ENCODE data around the gene KCNIP4. TPM values are rescaled to one million over a fixed set of nuclear protein-coding genes. Genes with fewer than 3 reads are reported as not detected.
"Not testable (repeated sequence)": the region's sequence is repeated elsewhere in the genome, so short reads cannot be mapped to it uniquely, and the experiment has no call there.

Gene KCNIP4
- not detected in 2 replicates for total RNA-seq

- DNase-seq (no peak), ATAC-seq (ENCODE audit: low read depth) (no peak)
- Mint-ChIP-seq H3K27me3 (peaks cover 6% of the 10 kb centered on the region), H3K4me1 (no peaks in the 10 kb centered on the region), H3K36me3 (ENCODE audit: low read depth) (no peaks in the 10 kb centered on the region), H3K4me3 (no peak within 1 kb of the TSS), H3K27ac (no peak within 1 kb of the TSS), H3K9me3 (no peaks in the 10 kb centered on the region)
- ChIA-PET CTCF (no interaction called here), POLR2A (no interaction called here)
- TF ChIP-seq CTCF (IDR thresholded peaks at IDR 0.05) = no peak
- intact Hi-C loops (cut with micrococcal nuclease) = no loop called here
These were observed at the start of gene KCNIP4 for GRCh38 chr4:21948347-21949072. Gene KCNIP4, minus strand, starts transcription at chr4:21948772.

GRCh38 chr4:21996618-21997017, 48.0 kb upstream of the KCNIP4 start:
- intact Hi-C loops (cut with micrococcal nuclease) = not testable (repeated sequence)

GRCh38 chr4:21992330-21992729, 43.8 kb upstream of the KCNIP4 start:
- TF ChIP-seq CTCF (IDR thresholded peaks at IDR 0.05) = no peak
- no peaks in the 10 kb centered on the region for H3K4me1 Mint-ChIP-seq
- H3K27me3 Mint-ChIP-seq = no peaks in the 10 kb centered on the region
- no peaks in the 10 kb centered on the region for H3K36me3 Mint-ChIP-seq (ENCODE audit: low read depth)
- H3K4me3 Mint-ChIP-seq = no peak overlapping the region
- CTCF ChIA-PET = no interaction called here
- POLR2A ChIA-PET = no interaction called here
- ATAC-seq (ENCODE audit: low read depth) (no peak), DNase-seq (no peak)
- H3K27ac Mint-ChIP-seq = no peak overlapping the region
- peaks cover 2% of the 10 kb centered on the region for H3K9me3 Mint-ChIP-seq
- intact Hi-C loops (cut with micrococcal nuclease) = no loop called here

More at GRCh38 chr4:21996618-21997017, 48.0 kb upstream of the KCNIP4 start:
- H3K4me3 Mint-ChIP-seq; H3K27me3 Mint-ChIP-seq; DNase-seq; H3K9me3 Mint-ChIP-seq; H3K36me3 Mint-ChIP-seq (ENCODE audit: low read depth); H3K27ac Mint-ChIP-seq; ATAC-seq (ENCODE audit: low read depth); H3K4me1 Mint-ChIP-seq; POLR2A ChIA-PET; CTCF ChIA-PET: not testable (repeated sequence)

GRCh38 chr4:21991562-21991961, 43.0 kb upstream of the KCNIP4 start:
- CTCF ChIA-PET = no interaction called here
- ATAC-seq (ENCODE audit: low read depth) = no peak

GRCh38 chr4:21991050-21991449, 42.5 kb upstream of the KCNIP4 start:
- Mint-ChIP-seq H3K9me3 (peaks cover 2% of the 10 kb centered on the region), H3K4me1 (no peaks in the 10 kb centered on the region)
- TF ChIP-seq CTCF (IDR thresholded peaks at IDR 0.05) = no peak

More at GRCh38 chr4:21991562-21991961, 43.0 kb upstream of the KCNIP4 start:
- no peak for DNase-seq
- POLR2A ChIA-PET = no interaction called here
- Mint-ChIP-seq H3K9me3 (peaks cover 2% of the 10 kb centered on the region), H3K27me3 (no peaks in the 10 kb centered on the region), H3K27ac (no peak overlapping the region), H3K36me3 (ENCODE audit: low read depth) (no peaks in the 10 kb centered on the region), H3K4me1 (no peaks in the 10 kb centered on the region), H3K4me3 (no peak overlapping the region)
- intact Hi-C loops (cut with micrococcal nuclease) = no loop called here
- TF ChIP-seq CTCF (IDR thresholded peaks at IDR 0.05) = no peak

GRCh38 chr4:21989351-21989750, 40.8 kb upstream of the KCNIP4 start:
- intact Hi-C loops (cut with micrococcal nuclease) = no loop called here
- DNase-seq (no peak), ATAC-seq (ENCODE audit: low read depth) (no peak)
- no peaks in the 10 kb centered on the region for H3K36me3 Mint-ChIP-seq (ENCODE audit: low read depth)
- no peak overlapping the region for H3K27ac Mint-ChIP-seq
- ChIA-PET CTCF (no interaction called here), POLR2A (no interaction called here)
- H3K4me1 Mint-ChIP-seq = no peaks in the 10 kb centered on the region
- TF ChIP-seq CTCF (IDR thresholded peaks at IDR 0.05) = no peak
- no peaks in the 10 kb centered on the region for H3K27me3 Mint-ChIP-seq
- no peak overlapping the region for H3K4me3 Mint-ChIP-seq
- H3K9me3 Mint-ChIP-seq = no peaks in the 10 kb centered on the region

More at GRCh38 chr4:21991050-21991449, 42.5 kb upstream of the KCNIP4 start:
- no peak overlapping the region for H3K4me3 Mint-ChIP-seq
- no peak overlapping the region for H3K27ac Mint-ChIP-seq
- no peaks in the 10 kb centered on the region for H3K36me3 Mint-ChIP-seq (ENCODE audit: low read depth)
- no peaks in the 10 kb centered on the region for H3K27me3 Mint-ChIP-seq
- intact Hi-C loops (cut with micrococcal nuclease) = no loop called here
- ChIA-PET POLR2A (no interaction called here), CTCF (no interaction called here)
- no peak for ATAC-seq (ENCODE audit: low read depth)
- no peak for DNase-seq
